MCF 10A (cell line): ENCODE data around the gene CATSPERZ. TPM values are rescaled to one million over a fixed set of nuclear protein-coding genes. Genes with fewer than 3 reads are reported as not detected.

Source experiments
- BruUV-seq: library from RNA; stranded (reverse); fragments of 400-500 nt; replicated peaks from 2 replicates; lab custom pipeline; 2021; lab: Mats Ljungman, UMichigan
- CTCF ChIA-PET: fragments of 300-600 bp; sonication (Branson Sonifier 250); formaldehyde crosslinking; extraction: SDS; loops from one replicate; lab custom pipeline; 2021; ENCODE audit warnings: antibody characterized with exemption, inconsistent platforms; lab: Yijun Ruan, JAX
- POLR2A ChIA-PET: fragments of 300-600, 350-650 bp; sonication (Branson Sonifier 250); formaldehyde crosslinking; extraction: SDS; loops from one replicate; lab custom pipeline; 2020; ENCODE audit warnings: antibody characterized with exemption, inconsistent platforms; lab: Yijun Ruan, JAX
- DNase-seq: peaks from one replicate; pipeline ENCODE4 v3.0.0-alpha.2; 2018; ENCODE audit not compliant: unreplicated experiment
- H3K27ac Mint-ChIP-seq: one replicate; pipeline ENCODE4 v1.8.0; 2022; ENCODE audit warnings: mild to moderate bottlenecking, low read depth, mixed read lengths; ENCODE audit not compliant: unreplicated experiment
- H3K27me3 Mint-ChIP-seq: one replicate; pipeline ENCODE4 v1.8.0; 2022; ENCODE audit warnings: mixed read lengths; ENCODE audit not compliant: insufficient read depth, unreplicated experiment
- H3K36me3 Mint-ChIP-seq: one replicate; pipeline ENCODE4 v1.8.0; 2022; ENCODE audit warnings: mild to moderate bottlenecking, moderate library complexity, mixed read lengths; ENCODE audit not compliant: insufficient read depth, unreplicated experiment
- H3K4me1 Mint-ChIP-seq: one replicate; pipeline ENCODE4 v1.8.0; 2022; ENCODE audit warnings: mixed read lengths; ENCODE audit not compliant: insufficient read depth, unreplicated experiment
- H3K4me3 Mint-ChIP-seq: one replicate; pipeline ENCODE4 v1.8.0; 2022; ENCODE audit warnings: mild to moderate bottlenecking, moderate library complexity, mixed read lengths; ENCODE audit not compliant: unreplicated experiment
- H3K9me3 Mint-ChIP-seq: one replicate; pipeline ENCODE4 v1.8.0; 2022; ENCODE audit warnings: mixed read lengths; ENCODE audit not compliant: unreplicated experiment
- CTCF ChIP-seq: fragments of 200-600 bp; IDR thresholded peaks from one replicate; pipeline ENCODE4 v1.8.0; 2022; ENCODE audit warnings: antibody characterized with exemption, mild to moderate bottlenecking; ENCODE audit not compliant: unreplicated experiment
- intact Hi-C: fragments of 100-400 bp; cut with micrococcal nuclease; formaldehyde crosslinking; loops from 2 replicates; pipeline ENCODE4 v1.14.1; 2022
- total RNA-seq: library from RNA; stranded (reverse); gene quantifications from 2 replicates; pipeline ENCODE4 v1.2.3, GENCODE V29; 2022

CATSPERZ gene
- total RNA-seq, 1 experiment from 2014 or later, result 0.68 TPM

- DNase-seq, result no peak
- BruUV-seq, result no TSS peak
- CTCF ChIA-PET, result interaction anchor here (0.7 to 11.4 kb wide), 6 partner anchors 17 to 133 kb away, joined by 3 to 135 read pairs (median 4); partner anchors contain the start of genes PRDX5 and TRMT112
- Mint-ChIP-seq H3K9me3 (no peaks in the 10 kb centered on the region), H3K4me3 (no peak overlapping the region), H3K27ac (no peak overlapping the region), H3K36me3 (no peaks in the 10 kb centered on the region), H3K27me3 (no peaks in the 10 kb centered on the region), H3K4me1 (peaks cover 17% of the 10 kb centered on the region)
- no peak for TF ChIP-seq CTCF
- intact Hi-C loops, result no loop called here
- POLR2A ChIA-PET, result interaction anchor here (0.6 to 15.4 kb wide), 6 partner anchors 9 to 710 kb away, joined by 3 to 285 read pairs (median 4); partner anchors contain the start of genes PRDX5 and TRMT112
These were observed 37.5 kb downstream of the CATSPERZ start for GRCh38 chr11:64337538-64338249.

- no peaks in the 10 kb centered on the region for H3K27me3 Mint-ChIP-seq
- peaks cover 17% of the 10 kb centered on the region for H3K4me1 Mint-ChIP-seq
- no peak for TF ChIP-seq CTCF
- CTCF ChIA-PET, result interaction anchor here (1.3 to 11.4 kb wide), 2 partner anchors 16 to 21 kb away, joined by 4 to 135 read pairs; partner anchors contain the start of genes PRDX5 and TRMT112
- H3K36me3 Mint-ChIP-seq, result no peaks in the 10 kb centered on the region
- POLR2A ChIA-PET, result interaction anchor here (0.7 to 15.4 kb wide), 5 partner anchors 8 to 67 kb away, joined by 3 to 285 read pairs (median 5); partner anchors contain the start of genes PRDX5 and TRMT112
- no peak overlapping the region for H3K27ac Mint-ChIP-seq
- intact Hi-C loops, result no loop called here
- no peak overlapping the region for H3K4me3 Mint-ChIP-seq
- H3K9me3 Mint-ChIP-seq, result no peaks in the 10 kb centered on the region
- BruUV-seq, result no TSS peak
- DNase-seq, result no peak
These were observed 38.6 kb downstream of the CATSPERZ start for GRCh38 chr11:64338716-64339115.

- no peak overlapping the region for H3K4me3 Mint-ChIP-seq
- H3K27me3 Mint-ChIP-seq, result no peaks in the 10 kb centered on the region
- DNase-seq, result no peak
- no peak for TF ChIP-seq CTCF
- H3K4me1 Mint-ChIP-seq, result peaks cover 17% of the 10 kb centered on the region
- no peaks in the 10 kb centered on the region for H3K9me3 Mint-ChIP-seq
- ChIA-PET CTCF (interaction anchor here (0.6 to 11.4 kb wide), 2 partner anchors 15 to 150 kb away, joined by 3 to 135 read pairs; no protein-coding TSS in a partner anchor), POLR2A (interaction anchor here (15.4 kb wide), 1 partner anchor 21 kb away, joined by 285 read pairs; the partner anchor contains the start of genes PRDX5 and TRMT112)
- intact Hi-C loops, result no loop called here
- no TSS peak for BruUV-seq
- H3K27ac Mint-ChIP-seq, result peak overlapping the region; percentile 7
- no peaks in the 10 kb centered on the region for H3K36me3 Mint-ChIP-seq
These were observed 39.1 kb downstream of the CATSPERZ start for GRCh38 chr11:64339286-64339685.

- no peaks in the 10 kb centered on the region for H3K36me3 Mint-ChIP-seq
- intact Hi-C loops, result no loop called here
- TF ChIP-seq CTCF, result no peak
- no TSS peak for BruUV-seq
- CTCF ChIA-PET, result interaction anchor here (0.6 to 11.4 kb wide), 4 partner anchors 15 to 151 kb away, joined by 3 to 135 read pairs (median 31); no protein-coding TSS in a partner anchor
- peak within 1 kb of the TSS; percentile 7 for H3K27ac Mint-ChIP-seq
- no peak within 1 kb of the TSS for H3K4me3 Mint-ChIP-seq
- H3K4me1 Mint-ChIP-seq, result peaks cover 15% of the 10 kb centered on the region
- no peak for DNase-seq
- no peaks in the 10 kb centered on the region for H3K27me3 Mint-ChIP-seq
- H3K9me3 Mint-ChIP-seq, result no peaks in the 10 kb centered on the region
- POLR2A ChIA-PET, result interaction anchor here (1.2 to 15.4 kb wide), 2 partner anchors 22 to 68 kb away, joined by 3 to 285 read pairs; partner anchors contain the start of genes PRDX5 and TRMT112
These were observed 39.7 kb downstream of the CATSPERZ start, which contains the start of gene CCDC88B for GRCh38 chr11:64339754-64340408. Gene CCDC88B (plus strand): TSS chr11:64340204. CDS start chr11:64340267, 63 bp downstream.
